ENCODE results near the gene FAM180A. TPM values are rescaled to one million over a fixed set of nuclear protein-coding genes. Genes with fewer than 3 reads are reported as not detected.

FAM180A gene
- total and polyA plus RNA-seq, 2 of the 8 experiments (the other 6 are each of a cell fraction or from before 2014, with no cell fraction given) = not detected

- H2BK15ac ChIP-seq (ENCODE audit: low read length) = no peak overlapping the region
- peaks cover 0 to under 1% (median 0%) of the 10 kb centered on the region in 4 experiments; a peak in 1 of 7 replicates for H3K4me1 ChIP-seq (replicated peaks in 1 of 4; ENCODE audit: control insufficient read depth in 3 of 4, insufficient read depth in 4 of 4, low read length in 3 of 4)
- 0 out of 2 replicates have a peak overlapping the region, but pooled peaks have one; percentile 52 for H3K18ac ChIP-seq (ENCODE audit: extremely low read depth, low read length)
- H3K4me2 ChIP-seq (ENCODE audit: insufficient read depth in 1 of 2, low read depth in 2 of 2, low read length in 2 of 2) = no peak overlapping the region
- no peak overlapping the region for H2AK5ac ChIP-seq (ENCODE audit: low read depth, low read length)
- H4K8ac ChIP-seq (ENCODE audit: extremely low read depth, insufficient read depth, low read length) = no peak overlapping the region
- POLR2A ChIA-PET (ENCODE audit: partially characterized antibody) = interaction anchor here (0.6 kb wide), 1 partner anchor 76 kb away, joined by 3 read pairs; no protein-coding TSS in a partner anchor
- no peak overlapping the region for H2BK120ac ChIP-seq (replicated peaks; ENCODE audit: low read depth, low read length)
- no peaks in the 10 kb centered on the region for H3K27me3 ChIP-seq (replicated peaks in 1 of 4; ENCODE audit: control insufficient read depth in 3 of 4, extremely low read depth in 1 of 4, insufficient read depth in 3 of 4, low read length in 3 of 4)
- H3K23me2 ChIP-seq (ENCODE audit: low read depth, low read length) = no peaks in the 10 kb centered on the region
- H3K23ac ChIP-seq (ENCODE audit: insufficient read length) = no peak overlapping the region
- 94% methylated on average over 18 of the region's 21 CpGs; no CpG with 5 or more reads in 1 of the 2 experiments for WGBS, 2 experiments (ENCODE audit: extremely low coverage in 1 of 2, insufficient coverage in 1 of 2, insufficient read length in 1 of 2, insufficient replicate concordance in 2 of 2, low coverage in 1 of 2, low lambda C conversion rate in 2 of 2, missing lambda C conversion rate in 1 of 2)
- H3K4ac ChIP-seq (replicated peaks; ENCODE audit: insufficient read length, low read depth, low read length) = no peak overlapping the region
- no peak overlapping the region for H4K91ac ChIP-seq (replicated peaks; ENCODE audit: insufficient read length, low read length)
- no peak overlapping the region for H3K4me3 ChIP-seq (ENCODE audit: extremely low read depth in 1 of 4, insufficient read depth in 2 of 4, low read depth in 3 of 4, low read length in 4 of 4)
- H2AFZ ChIP-seq (ENCODE audit: low read length) = no peak overlapping the region
- no peaks in the 10 kb centered on the region for H3K9me3 ChIP-seq (ENCODE audit: insufficient read depth in 2 of 2, low read depth in 1 of 2, low read length in 1 of 2)
- no peaks in the 10 kb centered on the region for H3K79me2 ChIP-seq (ENCODE audit: control insufficient read depth in 1 of 2, insufficient read depth in 2 of 2, low read length in 2 of 2)
- FAIRE-seq (no peak), DNase-seq (ENCODE audit: low read depth in 1 of 2, low spot score in 2 of 2) (no peak)
- H2BK20ac ChIP-seq (ENCODE audit: low read length) = no peak overlapping the region
- CTCF ChIA-PET (ENCODE audit: partially characterized antibody) = interaction anchor here (0.8 to 1.5 kb wide), 7 partner anchors 14 to 62 kb away, joined by 3 to 6 read pairs (median 3); no protein-coding TSS in a partner anchor
- H3K27ac ChIP-seq (ENCODE audit: low read depth, low read length) = no peak overlapping the region
- H3K79me1 ChIP-seq (ENCODE audit: low read depth, low read length) = no peaks in the 10 kb centered on the region
- TF ChIP-seq SP1 (IDR thresholded peaks at IDR 0.05; ENCODE audit: low read depth, low read length) (no peak), YY1 (IDR thresholded peaks at IDR 0.05; ENCODE audit: low read depth, low read length) (no peak), HDAC6 (IDR thresholded peaks at IDR 0.05; ENCODE audit: low read depth, low read length) (no peak), RFX5 (IDR thresholded peaks at IDR 0.05; ENCODE audit: borderline replicate concordance, low read depth, low read length) (no peak), RNF2 (IDR thresholded peaks at IDR 0.05; ENCODE audit: borderline replicate concordance, low read depth, low read length, missing control alignments, poor library complexity, severe bottlenecking) (no peak)
- H3K56ac ChIP-seq (replicated peaks; ENCODE audit: insufficient read length, low read depth, low read length) = no peak overlapping the region
- H4K5ac ChIP-seq (ENCODE audit: insufficient read length, low read depth, low read length) = no peak overlapping the region
- H3K36me3 ChIP-seq (ENCODE audit: control insufficient read depth in 2 of 4, insufficient read depth in 4 of 4, low read length in 3 of 4) = no peaks in the 10 kb centered on the region
- no peak overlapping the region for H3K14ac ChIP-seq (ENCODE audit: insufficient read length)
- H2BK12ac ChIP-seq (ENCODE audit: low read depth, low read length) = no peak overlapping the region
- no peak overlapping the region for H2BK5ac ChIP-seq (ENCODE audit: low read depth, low read length)
- no peak overlapping the region for H3K9ac ChIP-seq (replicated peaks in 1 of 4; ENCODE audit: extremely low read depth in 1 of 4, low read depth in 3 of 4, low read length in 3 of 4)
- no peaks in the 10 kb centered on the region for H4K20me1 ChIP-seq (replicated peaks in 1 of 2; ENCODE audit: control insufficient read depth in 1 of 2, insufficient read depth in 2 of 2, low read length in 2 of 2)
Observed at GRCh38 chr7:135733603-135734342, 14.8 kb downstream of the FAM180A start.
